HG03575 (cell line): ENCODE results near the gene GALNT2.
A peak's percentile ranks its signal among the peaks of the same experiment; 100 is the strongest.

ENCODE experiments used
- ATAC-seq: cut with Tn5 transposase; IDR thresholded peaks from one replicate; pipeline ENCODE4 v1.9.1; 2021; ENCODE audit not compliant: unreplicated experiment, insufficient number of reproducible peaks, low FRiP score; ENCODE audit errors: extremely low read depth

GALNT2 gene

GRCh38 chr1:230066466-230067404 is at the start of gene GALNT2:
Gene GALNT2 (plus strand): TSS chr1:230067238. CDS start chr1:230067281, 43 bp downstream.
- ATAC-seq = peak; percentile 44

- ATAC-seq = no peak
Measured at GRCh38 chr1:230020451-230020850, 46.6 kb upstream of the GALNT2 start.

- no peak for ATAC-seq
Measured at GRCh38 chr1:230022666-230023380, 44.2 kb upstream of the GALNT2 start.

GRCh38 chr1:230025686-230026085 is 41.4 kb upstream of the GALNT2 start:
- ATAC-seq = no peak

GRCh38 chr1:230026139-230026538 is 40.9 kb upstream of the GALNT2 start:
- no peak for ATAC-seq

GRCh38 chr1:230026572-230026971 is 40.5 kb upstream of the GALNT2 start:
- ATAC-seq = no peak

GRCh38 chr1:230028602-230029223 is 38.3 kb upstream of the GALNT2 start:
- no peak for ATAC-seq

- no peak for ATAC-seq
Measured at GRCh38 chr1:230029244-230029941, 37.6 kb upstream of the GALNT2 start.

GRCh38 chr1:230030122-230030821 is 36.8 kb upstream of the GALNT2 start:
- ATAC-seq = no peak

GRCh38 chr1:230031131-230031530 is 35.9 kb upstream of the GALNT2 start:
- no peak for ATAC-seq

- no peak for ATAC-seq
Measured at GRCh38 chr1:230032516-230033281, 34.3 kb upstream of the GALNT2 start.

GRCh38 chr1:230037261-230037660 is 29.8 kb upstream of the GALNT2 start:
- ATAC-seq = no peak

GRCh38 chr1:230040440-230040839 is 26.6 kb upstream of the GALNT2 start:
- no peak for ATAC-seq

GRCh38 chr1:230043081-230043480 is 24.0 kb upstream of the GALNT2 start:
- no peak for ATAC-seq

GRCh38 chr1:230044729-230045128 is 22.3 kb upstream of the GALNT2 start:
- no peak for ATAC-seq

GRCh38 chr1:230047114-230047865 is 19.7 kb upstream of the GALNT2 start:
- ATAC-seq = no peak

- ATAC-seq = no peak
Measured at GRCh38 chr1:230048322-230048721, 18.7 kb upstream of the GALNT2 start.
